ENCODE data around the gene RFK. TPM values are rescaled to one million over a fixed set of nuclear protein-coding genes. Genes with fewer than 3 reads are reported as not detected.

The RFK gene
- total and polyA plus RNA-seq, 2 experiments from 2014 or later, result 32.0 to 46.6 TPM

- no peak for TF ChIP-seq EZH2 (IDR thresholded peaks at IDR 0.05; ENCODE audit: borderline replicate concordance)
- TF ChIP-seq, protein P1, sequence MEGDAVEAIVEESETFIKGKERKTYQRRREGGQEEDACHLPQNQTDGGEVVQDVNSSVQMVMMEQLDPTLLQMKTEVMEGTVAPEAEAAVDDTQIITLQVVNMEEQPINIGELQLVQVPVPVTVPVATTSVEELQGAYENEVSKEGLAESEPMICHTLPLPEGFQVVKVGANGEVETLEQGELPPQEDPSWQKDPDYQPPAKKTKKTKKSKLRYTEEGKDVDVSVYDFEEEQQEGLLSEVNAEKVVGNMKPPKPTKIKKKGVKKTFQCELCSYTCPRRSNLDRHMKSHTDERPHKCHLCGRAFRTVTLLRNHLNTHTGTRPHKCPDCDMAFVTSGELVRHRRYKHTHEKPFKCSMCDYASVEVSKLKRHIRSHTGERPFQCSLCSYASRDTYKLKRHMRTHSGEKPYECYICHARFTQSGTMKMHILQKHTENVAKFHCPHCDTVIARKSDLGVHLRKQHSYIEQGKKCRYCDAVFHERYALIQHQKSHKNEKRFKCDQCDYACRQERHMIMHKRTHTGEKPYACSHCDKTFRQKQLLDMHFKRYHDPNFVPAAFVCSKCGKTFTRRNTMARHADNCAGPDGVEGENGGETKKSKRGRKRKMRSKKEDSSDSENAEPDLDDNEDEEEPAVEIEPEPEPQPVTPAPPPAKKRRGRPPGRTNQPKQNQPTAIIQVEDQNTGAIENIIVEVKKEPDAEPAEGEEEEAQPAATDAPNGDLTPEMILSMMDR (IDR thresholded peaks at IDR 0.05; ENCODE audit: poor library complexity), result no peak
- TF ChIP-seq EZH2phosphoT487 (IDR thresholded peaks at IDR 0.05; ENCODE audit: low read depth, severe bottlenecking, unreplicated experiment), result no peak
- DNase-seq (ENCODE audit: low spot score), result no peak
- H4K20me1 ChIP-seq (ENCODE audit: insufficient read depth, poor library complexity, severe bottlenecking), result no peaks in the 10 kb centered on the region
Measured at GRCh38 chr9:76417394-76417793, 23.2 kb upstream of the RFK start.

DNA sequence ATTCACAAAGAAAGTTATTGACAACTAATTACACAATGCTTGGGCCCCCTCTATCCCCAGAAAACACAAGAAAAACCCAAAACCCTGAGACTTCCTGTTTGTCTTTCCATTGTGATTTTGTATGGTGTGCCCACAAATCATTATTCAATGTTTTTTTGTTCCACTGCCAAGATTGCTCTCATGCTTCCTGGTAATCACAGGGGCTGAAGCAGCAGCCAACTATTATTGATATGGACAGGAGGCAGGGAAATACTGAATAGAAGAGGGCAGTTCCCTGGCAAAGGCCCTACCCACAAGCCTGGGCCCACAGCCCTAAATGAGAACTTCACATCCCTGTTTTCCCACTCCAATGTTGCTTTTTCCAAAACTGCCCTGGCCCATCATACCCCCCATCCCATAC lies 21.5 kb upstream of the RFK start:
- no peak overlapping the region for H3K27ac ChIP-seq
- no peaks in the 10 kb centered on the region for H4K20me1 ChIP-seq (ENCODE audit: insufficient read depth, poor library complexity, severe bottlenecking)
- H3K4me1 ChIP-seq (ENCODE audit: insufficient read depth), result no peaks in the 10 kb centered on the region
- no peak for DNase-seq (ENCODE audit: low spot score)
- H3K79me2 ChIP-seq, result no peaks in the 10 kb centered on the region
- TF ChIP-seq EZH2 (IDR thresholded peaks at IDR 0.05; ENCODE audit: borderline replicate concordance), result no peak
- TF ChIP-seq EZH2phosphoT487 (IDR thresholded peaks at IDR 0.05; ENCODE audit: low read depth, severe bottlenecking, unreplicated experiment), result no peak
- TF ChIP-seq, protein P1 (IDR thresholded peaks at IDR 0.05; ENCODE audit: poor library complexity), result no peak
- no peaks in the 10 kb centered on the region for H3K9me2 ChIP-seq (replicated peaks; ENCODE audit: insufficient read depth)
- no peak overlapping the region for H3K4me2 ChIP-seq
- no peaks in the 10 kb centered on the region for H3K27me3 ChIP-seq
- H3K36me3 ChIP-seq (replicated peaks; ENCODE audit: insufficient read depth, low read depth), result no peaks in the 10 kb centered on the region
- no peak overlapping the region for H3K4me3 ChIP-seq
- no peak overlapping the region for H2AFZ ChIP-seq
- H3K9me3 ChIP-seq (ENCODE audit: low read depth), result no peaks in the 10 kb centered on the region

More at GRCh38 chr9:76417394-76417793, 23.2 kb upstream of the RFK start:
- H3K36me3 ChIP-seq (replicated peaks; ENCODE audit: insufficient read depth, low read depth), result no peaks in the 10 kb centered on the region
- no peaks in the 10 kb centered on the region for H3K4me1 ChIP-seq (ENCODE audit: insufficient read depth)
- H3K4me3 ChIP-seq, result no peak overlapping the region
- WGBS (ENCODE audit: low lambda C conversion rate, missing lambda C conversion rate), result 0% methylated on average over 1 of the region's 1 CpG
- H3K9me2 ChIP-seq (replicated peaks; ENCODE audit: insufficient read depth), result no peaks in the 10 kb centered on the region
- H3K27ac ChIP-seq, result no peak overlapping the region
- H3K4me2 ChIP-seq, result no peak overlapping the region
- no peaks in the 10 kb centered on the region for H3K79me2 ChIP-seq
- H3K9me3 ChIP-seq (ENCODE audit: low read depth), result no peaks in the 10 kb centered on the region
- no peaks in the 10 kb centered on the region for H3K27me3 ChIP-seq
- H2AFZ ChIP-seq, result no peak overlapping the region

GRCh38 chr9:76415154-76415553 lies 20.9 kb upstream of the RFK start:
- no peaks in the 10 kb centered on the region for H3K79me2 ChIP-seq
- H3K4me1 ChIP-seq (ENCODE audit: insufficient read depth), result no peaks in the 10 kb centered on the region
- no peaks in the 10 kb centered on the region for H3K9me3 ChIP-seq (ENCODE audit: low read depth)
- no peaks in the 10 kb centered on the region for H3K9me2 ChIP-seq (replicated peaks; ENCODE audit: insufficient read depth)
- WGBS (ENCODE audit: low lambda C conversion rate, missing lambda C conversion rate), result 68% methylated on average over 2 of the region's 2 CpGs
- H3K27me3 ChIP-seq, result no peaks in the 10 kb centered on the region
- no peak overlapping the region for H3K4me2 ChIP-seq
- no peak for DNase-seq (ENCODE audit: low spot score)
- no peak overlapping the region for H2AFZ ChIP-seq
- no peaks in the 10 kb centered on the region for H3K36me3 ChIP-seq (replicated peaks; ENCODE audit: insufficient read depth, low read depth)
- no peak overlapping the region for H3K4me3 ChIP-seq
- TF ChIP-seq, protein P1 (IDR thresholded peaks at IDR 0.05; ENCODE audit: poor library complexity), result no peak
- TF ChIP-seq EZH2 (IDR thresholded peaks at IDR 0.05; ENCODE audit: borderline replicate concordance) (no peak), EZH2phosphoT487 (IDR thresholded peaks at IDR 0.05; ENCODE audit: low read depth, severe bottlenecking, unreplicated experiment) (no peak)
- no peaks in the 10 kb centered on the region for H4K20me1 ChIP-seq (ENCODE audit: insufficient read depth, poor library complexity, severe bottlenecking)
- no peak overlapping the region for H3K27ac ChIP-seq

GRCh38 chr9:76414661-76415060 lies 20.4 kb upstream of the RFK start:
- Histone ChIP-seq H3K4me1 (ENCODE audit: insufficient read depth) (no peaks in the 10 kb centered on the region), H3K9me3 (ENCODE audit: low read depth) (no peaks in the 10 kb centered on the region), H3K4me3 (no peak overlapping the region), H2AFZ (no peak overlapping the region), H4K20me1 (ENCODE audit: insufficient read depth, poor library complexity, severe bottlenecking) (no peaks in the 10 kb centered on the region), H3K27ac (no peak overlapping the region), H3K27me3 (no peaks in the 10 kb centered on the region), H3K36me3 (replicated peaks; ENCODE audit: insufficient read depth, low read depth) (no peaks in the 10 kb centered on the region), H3K9me2 (replicated peaks; ENCODE audit: insufficient read depth) (no peaks in the 10 kb centered on the region), H3K4me2 (no peak overlapping the region), H3K79me2 (no peaks in the 10 kb centered on the region)
- 84% methylated on average over 4 of the region's 4 CpGs for WGBS (ENCODE audit: low lambda C conversion rate, missing lambda C conversion rate)
- DNase-seq (ENCODE audit: low spot score), result no peak
- no peak for TF ChIP-seq EZH2 (IDR thresholded peaks at IDR 0.05; ENCODE audit: borderline replicate concordance)
